Heart right ventricle (tissue), 16 donors: ENCODE results near the gene SF3A2. TPM values are rescaled to one million over a fixed set of nuclear protein-coding genes. Genes with fewer than 3 reads are reported as not detected.
A peak's percentile ranks its signal among the peaks of the same experiment; 100 is the strongest.

Experiments used
- ATAC-seq, 8 donors: fragments of 200-7000 bp; cut with Tn5 transposase; one replicate each; pipeline ENCODE4 v1.9.1; 2020; ENCODE audit warnings: mild to moderate bottlenecking in 8 of 8, moderate library complexity in 8 of 8, moderate number of reproducible peaks in 1 of 8
- DNase-seq, 2 donors: peaks; one replicate each; pipeline ENCODE4 v3.0.0-alpha.2; 2020
- H3K27ac ChIP-seq, 10 donors: fragments of 200-600 bp; sonication (generic) in 2 of 10; one replicate each; pipeline versions ENCODE4 v1.5.0 to v1.8.0; 2020 to 2022; ENCODE audit warnings: mild to moderate bottlenecking in 3 of 10
- H3K27me3 ChIP-seq, 7 donors: fragments of 200-600 bp; one replicate each; pipeline ENCODE4 v1.8.0; 2021 to 2022; ENCODE audit warnings: mild to moderate bottlenecking in 2 of 7
- H3K36me3 ChIP-seq, 9 donors: fragments of 200-600 bp; sonication (generic) in 1 of 9; one replicate each; pipeline versions ENCODE4 v1.5.0 to v1.8.0; 2020 to 2022; ENCODE audit warnings: mild to moderate bottlenecking in 2 of 9
- H3K4me1 ChIP-seq, 9 donors: fragments of 200-600 bp; sonication (generic) in 1 of 9; one replicate each; pipeline versions ENCODE4 v1.5.0 to v1.8.0; 2020 to 2022; ENCODE audit warnings: mild to moderate bottlenecking in 4 of 9
- H3K4me3 ChIP-seq, 10 donors: fragments of 200-600 bp; sonication (generic) in 2 of 10; one replicate each; pipeline versions ENCODE4 v1.5.0 to v1.8.0; 2020 to 2022; ENCODE audit warnings: mild to moderate bottlenecking in 7 of 10, moderate library complexity in 2 of 10
- H3K9me3 ChIP-seq, 11 donors: fragments of 200-600 bp in 10 of 11; sonication (generic) in 2 of 11; one replicate each; pipeline versions ENCODE4 v1.5.0 to v1.8.0; 2013 to 2022; ENCODE audit warnings: mild to moderate bottlenecking in 2 of 11, control low read depth in 1 of 11, moderate library complexity in 1 of 11
- WGBS, 2 donors: extraction: QIAGEN DNeasy Blood & Tissue Kit; methylation state at CpG; one replicate each; pipeline ENCODE4 v1.1.7; 2013; ENCODE audit warnings: inconsistent platforms in 1 of 2; 5-methylcytosine and 5-hydroxymethylcytosine counted together
- intact Hi-C, 10 donors: fragments of 100-400 bp; cut with DNase I; formaldehyde crosslinking; loops; one replicate each; pipeline versions ENCODE4 v1.11.1 to v1.14.2; 2022
- polyA plus RNA-seq, 2 donors: library from polyadenylated mRNA; stranded (reverse); fragments of 200-250 nt; gene quantifications; one replicate each; pipeline ENCODE4 v1.2.3, GENCODE V29; 2013
- total RNA-seq, 10 donors: library from RNA; stranded (reverse); fragmentation: NEBNext Ultra II Directional in 3 of 10; extraction: Animal tissue kit (Norgen Biotek cat#: 25700) in 3 of 10; gene quantifications; one replicate each; pipeline versions ENCODE4 v1.2.1 to v1.2.4, GENCODE V29; 2021 to 2023
- TF ChIP-seq, protein P1 (sequence below), 9 donors: fragments of 200-600 bp; sonication (generic) in 2 of 9; IDR thresholded peaks; one replicate each; pipeline versions ENCODE4 v1.5.0 to v1.8.0; 2021 to 2022; ENCODE audit warnings: antibody characterized with exemption in 9 of 9, mild to moderate bottlenecking in 5 of 9, moderate library complexity in 1 of 9
- donor health status: Arrhythmogenic right ventricular cardiomyopathy.
- donor health status: ischemic (EF 13 %, LVEDD 7.1; RV severe dilation, severe dysfunction).
- donor health status: healthy with polysubstance abuse.
- donor health status: DM: no; HTN: yes; CAD: no.
- donor health status: DM: no; HTN: no; CAD: no.
- donor health status: ischemic (EF 25% LVEDD 6.9; RV normal size, moderate dysfunction).
- donor health status: ischemic (EF 25% LVEDD 5.7; RV mildly dilated, moderate dysfunction).
- donor health status: healthy.
- donor health status: DM: yes; HTN: yes; CAD: no.
- donor health status: Ischemic cardiomyopathy.
- donor health status: ischemic (EF 35%, LVEDD 5.7; RV mildly dilated, moderate dysfunction).
- donor health status: nonischemic (EF 11% LVEDD 7.7; RV severe dilation, severe dysfunction).
- donor health status: DM: yes; HTN: yes; CAD: no.
- donor health status: PGD.
- donor health status: ischemic (EF 29% LVEDD 5.4; RV normal size, mild dysfunction).
- donor health status: nonischemic (EF 23%, LVEDD 6.1; RV moderate dilation, normal function).

SF3A2 gene
- total and polyA plus RNA-seq, 12 donors = 24.6 to 47.3 (median 30.4) TPM

DNA sequence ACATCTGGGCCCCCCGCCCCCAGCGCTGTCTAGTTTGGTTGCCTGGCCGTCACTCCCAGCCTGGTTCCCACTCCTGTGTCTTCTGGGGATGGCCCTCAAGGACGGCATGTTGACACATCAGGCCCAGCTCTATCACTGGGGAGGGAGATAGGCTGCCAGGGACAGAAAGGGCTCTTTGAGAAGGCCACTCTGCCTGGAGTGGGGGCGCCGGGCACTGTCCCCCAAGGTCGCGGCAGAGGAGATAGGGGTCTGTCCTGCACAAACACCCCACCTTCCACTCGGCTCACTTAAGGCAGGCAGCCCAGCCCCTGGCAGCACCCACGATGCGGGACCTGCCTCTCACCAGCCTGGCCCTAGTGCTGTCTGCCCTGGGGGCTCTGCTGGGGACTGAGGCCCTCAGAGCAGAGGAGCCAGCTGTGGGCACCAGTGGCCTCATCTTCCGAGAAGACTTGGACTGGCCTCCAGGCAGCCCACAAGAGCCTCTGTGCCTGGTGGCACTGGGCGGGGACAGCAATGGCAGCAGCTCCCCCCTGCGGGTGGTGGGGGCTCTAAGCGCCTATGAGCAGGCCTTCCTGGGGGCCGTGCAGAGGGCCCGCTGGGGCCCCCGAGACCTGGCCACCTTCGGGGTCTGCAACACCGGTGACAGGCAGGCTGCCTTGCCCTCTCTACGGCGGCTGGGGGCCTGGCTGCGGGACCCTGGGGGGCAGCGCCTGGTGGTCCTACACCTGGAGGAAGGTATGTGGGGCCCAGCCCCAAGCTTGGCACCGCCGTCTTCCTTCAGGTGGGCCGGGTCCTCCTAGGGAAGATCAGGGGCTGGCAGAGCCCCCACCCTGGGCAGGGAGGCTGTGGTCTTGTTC is 12.6 kb downstream of the SF3A2 start, which contains the start of gene AMH:
TSS of gene AMH (plus strand) at position 314 of the 857 bp plus-strand sequence. CDS start at position 324, 10 bp downstream.
- TF ChIP-seq, protein P1, sequence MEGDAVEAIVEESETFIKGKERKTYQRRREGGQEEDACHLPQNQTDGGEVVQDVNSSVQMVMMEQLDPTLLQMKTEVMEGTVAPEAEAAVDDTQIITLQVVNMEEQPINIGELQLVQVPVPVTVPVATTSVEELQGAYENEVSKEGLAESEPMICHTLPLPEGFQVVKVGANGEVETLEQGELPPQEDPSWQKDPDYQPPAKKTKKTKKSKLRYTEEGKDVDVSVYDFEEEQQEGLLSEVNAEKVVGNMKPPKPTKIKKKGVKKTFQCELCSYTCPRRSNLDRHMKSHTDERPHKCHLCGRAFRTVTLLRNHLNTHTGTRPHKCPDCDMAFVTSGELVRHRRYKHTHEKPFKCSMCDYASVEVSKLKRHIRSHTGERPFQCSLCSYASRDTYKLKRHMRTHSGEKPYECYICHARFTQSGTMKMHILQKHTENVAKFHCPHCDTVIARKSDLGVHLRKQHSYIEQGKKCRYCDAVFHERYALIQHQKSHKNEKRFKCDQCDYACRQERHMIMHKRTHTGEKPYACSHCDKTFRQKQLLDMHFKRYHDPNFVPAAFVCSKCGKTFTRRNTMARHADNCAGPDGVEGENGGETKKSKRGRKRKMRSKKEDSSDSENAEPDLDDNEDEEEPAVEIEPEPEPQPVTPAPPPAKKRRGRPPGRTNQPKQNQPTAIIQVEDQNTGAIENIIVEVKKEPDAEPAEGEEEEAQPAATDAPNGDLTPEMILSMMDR (IDR thresholded peaks at IDR 0.05) = no peak
- 74 to 78% methylated on average over 27 of the region's 27 CpGs for WGBS, 2 donors
- H3K4me1 ChIP-seq = peaks cover 8 to 56% (median 47%) of the 10 kb centered on the region in 9 donors
- no peak within 1 kb of the TSS for H3K27ac ChIP-seq
- DNase-seq (no peak), ATAC-seq (peak in 2 of 8 donors; percentile 2 to 14)
- H3K4me3 ChIP-seq = no peak within 1 kb of the TSS
- H3K36me3 ChIP-seq = peaks cover 10 to 46% (median 34%) of the 10 kb centered on the region in 9 donors
- no peaks in the 10 kb centered on the region for H3K9me3 ChIP-seq
- intact Hi-C loops = no loop called here
- H3K27me3 ChIP-seq = peaks cover 36 to 57% (median 50%) of the 10 kb centered on the region in 7 donors

DNA sequence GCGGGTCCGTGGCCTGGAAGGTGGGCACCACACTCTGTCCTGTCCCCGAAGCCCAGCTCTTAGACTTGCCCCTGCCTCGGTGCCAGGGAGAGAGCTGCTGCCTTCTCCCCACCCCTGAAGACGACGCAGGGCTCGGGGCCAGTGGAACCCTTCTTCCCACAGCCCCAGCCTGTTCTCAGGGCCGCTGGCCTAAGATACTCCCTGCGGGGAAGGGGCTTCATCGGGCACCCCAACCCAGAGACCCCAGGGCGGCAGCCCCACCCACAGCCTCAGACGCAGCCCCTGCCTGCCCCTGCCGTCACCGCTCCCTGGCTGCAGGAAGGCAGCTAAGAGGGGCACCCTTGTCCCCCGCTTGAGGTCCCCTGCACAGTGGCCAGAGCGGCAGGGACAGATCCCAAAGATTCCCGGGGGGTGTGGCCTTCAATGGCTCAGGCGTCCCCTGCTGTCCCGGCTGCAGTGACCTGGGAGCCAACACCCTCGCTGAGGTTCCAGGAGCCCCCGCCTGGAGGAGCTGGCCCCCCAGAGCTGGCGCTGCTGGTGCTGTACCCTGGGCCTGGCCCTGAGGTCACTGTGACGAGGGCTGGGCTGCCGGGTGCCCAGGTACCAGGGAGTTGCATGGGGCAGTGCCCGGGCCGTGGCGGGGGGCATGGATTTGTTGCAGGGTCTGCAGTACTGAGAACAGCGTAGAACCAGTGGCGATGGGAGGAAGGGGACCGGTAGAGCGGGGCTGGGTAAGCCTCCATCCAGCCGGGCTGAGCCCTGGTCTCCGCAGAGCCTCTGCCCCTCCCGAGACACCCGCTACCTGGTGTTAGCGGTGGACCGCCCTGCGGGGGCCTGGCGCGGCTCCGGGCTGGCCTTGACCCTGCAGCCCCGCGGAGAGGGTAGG is 13.5 kb downstream of the SF3A2 start:
- Histone ChIP-seq H3K4me1 (peaks cover 8 to 56% (median 47%) of the 10 kb centered on the region in 9 donors), H3K27ac (no peak overlapping the region), H3K27me3 (peaks cover 36 to 59% (median 52%) of the 10 kb centered on the region in 7 donors), H3K9me3 (no peaks in the 10 kb centered on the region), H3K4me3 (no peak overlapping the region), H3K36me3 (peaks cover 4 to 37% (median 25%) of the 10 kb centered on the region in 9 donors)
- ATAC-seq (peak in 1 of 8 donors; percentile 18), DNase-seq (no peak)
- WGBS, 2 donors = 24 to 28% methylated on average over 42 to 43 of the region's 43 CpGs
- TF ChIP-seq, protein P1 (IDR thresholded peaks at IDR 0.05) = no peak
- intact Hi-C loops = no loop called here

DNA sequence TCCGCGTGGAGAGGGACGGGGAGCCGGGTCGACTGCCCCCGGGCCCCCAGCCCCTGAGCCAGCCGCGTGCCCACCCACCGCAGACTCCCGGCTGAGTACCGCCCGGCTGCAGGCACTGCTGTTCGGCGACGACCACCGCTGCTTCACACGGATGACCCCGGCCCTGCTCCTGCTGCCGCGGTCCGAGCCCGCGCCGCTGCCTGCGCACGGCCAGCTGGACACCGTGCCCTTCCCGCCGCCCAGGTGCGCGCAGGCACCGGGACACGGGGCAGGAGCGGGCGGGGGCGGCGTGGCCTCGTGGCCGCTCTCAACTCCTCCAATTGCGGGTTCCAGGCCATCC is 14.1 kb downstream of the SF3A2 start:
- TF ChIP-seq, protein P1 (IDR thresholded peaks at IDR 0.05) = no peak
- intact Hi-C loops = no loop called here
- Histone ChIP-seq H3K27me3 (peaks cover 36 to 59% (median 52%) of the 10 kb centered on the region in 7 donors), H3K36me3 (peaks cover 0 to 31% (median 19%) of the 10 kb centered on the region in 9 donors), H3K9me3 (no peaks in the 10 kb centered on the region), H3K4me3 (peak overlapping the region in 1 of 10 donors; percentile 7), H3K27ac (no peak overlapping the region), H3K4me1 (peaks cover 8 to 56% (median 47%) of the 10 kb centered on the region in 9 donors)
- 7 to 13% methylated on average over 39 to 40 of the region's 40 CpGs for WGBS, 2 donors
- DNase-seq (no peak), ATAC-seq (no peak)
